ENCODE results near the gene RALBP1.

DNA sequence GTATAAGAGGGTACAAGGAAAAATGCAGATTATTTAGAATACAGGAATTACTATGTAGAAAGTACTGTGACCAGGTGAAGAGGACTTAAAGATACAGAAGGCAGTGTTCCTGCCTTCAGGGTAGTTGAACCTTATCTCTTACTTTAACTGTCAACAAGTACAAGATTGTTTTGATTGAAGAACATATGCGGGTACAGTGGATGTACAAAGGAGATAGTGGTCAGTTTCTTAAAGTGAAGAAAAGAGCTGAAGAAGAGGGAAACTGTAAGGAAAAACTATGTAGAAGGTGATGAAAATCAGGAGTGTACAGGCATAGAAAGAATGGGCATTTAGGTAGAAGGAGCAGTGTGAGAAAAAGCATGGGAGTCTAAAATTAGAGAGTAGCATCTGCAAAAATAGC lies 2.2 kb downstream of the RALBP1 start:
- TF ChIP-seq POLR2A (IDR thresholded peaks at IDR 0.05), result no peak
- no peak for TF ChIP-seq CTCF (IDR thresholded peaks at IDR 0.05)

Measured in testis (tissue), 2 donors.